ENCODE measurements around the gene ADH1B.
"Not testable (repeated sequence)": the region's sequence is repeated elsewhere in the genome, so short reads cannot be mapped to it uniquely, and the experiment has no call there.

ADH1B gene

DNA sequence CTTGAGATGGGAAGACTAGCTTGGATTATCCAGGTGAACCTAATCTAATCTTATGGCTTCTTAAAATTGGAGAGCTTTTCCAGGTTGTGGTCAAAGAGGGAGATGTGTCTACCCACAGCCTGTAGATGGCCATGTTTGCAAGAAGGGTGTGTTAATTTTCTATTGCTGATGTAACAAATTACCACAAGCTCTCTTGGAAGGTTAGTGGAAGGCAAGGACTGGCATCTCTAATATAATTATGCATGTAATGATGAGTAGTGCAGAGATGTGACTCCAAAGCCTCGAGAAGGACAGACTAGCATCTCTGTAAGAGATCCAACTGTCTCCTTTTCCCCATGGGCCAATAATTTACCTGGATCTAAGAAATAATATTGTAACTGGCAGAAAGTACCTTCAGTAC lies 3.2 kb upstream of the ADH1B start:
- DNase-seq (ENCODE audit: low spot score) = no peak

DNA sequence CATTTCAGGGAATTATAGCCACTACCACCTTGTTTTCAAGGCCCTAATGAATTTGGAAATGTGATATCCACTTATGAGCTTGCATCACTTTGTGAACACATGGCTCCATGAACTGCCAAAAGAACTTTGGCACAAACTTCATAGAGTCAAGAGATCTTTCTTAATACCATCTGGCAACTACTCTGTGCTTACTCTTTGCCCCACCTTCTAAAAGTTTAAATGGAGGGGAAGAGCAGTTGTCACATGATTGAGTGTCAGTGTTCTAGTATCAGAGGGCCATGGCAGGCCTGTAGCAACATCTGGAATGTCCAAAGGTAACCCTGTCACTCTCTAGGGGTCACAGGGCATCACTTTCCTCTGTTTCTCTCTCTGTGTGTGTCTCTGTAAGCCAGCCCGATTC lies 2.6 kb upstream of the ADH1B start:
- no peak for DNase-seq (ENCODE audit: low spot score)

DNA sequence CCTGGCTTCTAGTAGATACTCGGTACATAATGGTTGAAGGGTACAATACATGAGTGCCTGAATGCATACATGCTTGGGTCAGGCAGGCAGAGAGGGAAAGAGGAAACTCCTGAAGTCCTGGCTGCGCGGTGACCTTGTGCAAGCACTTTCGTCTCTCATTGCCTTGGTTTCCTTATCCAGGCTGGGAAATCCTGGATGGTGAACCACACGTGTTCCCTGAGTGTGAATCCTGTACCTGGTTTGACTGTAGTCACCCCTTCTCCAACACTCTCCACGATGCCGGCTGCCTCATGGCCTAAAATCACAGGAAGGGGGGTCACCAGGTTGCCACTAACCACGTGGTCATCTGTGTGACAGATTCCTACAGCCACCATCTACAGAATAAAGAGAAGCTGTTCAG lies 3.4 kb downstream of the ADH1B start:
- not testable (repeated sequence) for DNase-seq (ENCODE audit: low spot score)

DNA sequence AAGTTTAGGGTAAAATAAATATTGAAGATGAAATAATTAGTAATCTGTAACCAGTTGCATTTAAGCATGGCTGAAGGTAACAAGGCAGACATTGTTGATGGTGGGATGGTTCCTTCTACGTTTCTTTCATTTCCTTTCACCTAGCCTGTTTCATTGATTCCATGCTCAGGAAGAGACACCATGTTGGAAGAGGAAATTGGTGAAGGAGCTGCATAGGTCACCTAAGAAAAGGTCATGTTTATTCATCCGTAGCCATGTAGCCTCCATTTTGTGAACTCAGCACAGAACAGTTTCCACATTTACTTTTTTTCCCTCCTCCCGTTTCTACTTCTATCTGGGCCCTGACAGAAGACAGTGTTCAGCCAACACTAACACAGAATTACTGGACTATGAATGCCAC lies 3.8 kb downstream of the ADH1B start:
- DNase-seq (ENCODE audit: low spot score) = no peak

DNA sequence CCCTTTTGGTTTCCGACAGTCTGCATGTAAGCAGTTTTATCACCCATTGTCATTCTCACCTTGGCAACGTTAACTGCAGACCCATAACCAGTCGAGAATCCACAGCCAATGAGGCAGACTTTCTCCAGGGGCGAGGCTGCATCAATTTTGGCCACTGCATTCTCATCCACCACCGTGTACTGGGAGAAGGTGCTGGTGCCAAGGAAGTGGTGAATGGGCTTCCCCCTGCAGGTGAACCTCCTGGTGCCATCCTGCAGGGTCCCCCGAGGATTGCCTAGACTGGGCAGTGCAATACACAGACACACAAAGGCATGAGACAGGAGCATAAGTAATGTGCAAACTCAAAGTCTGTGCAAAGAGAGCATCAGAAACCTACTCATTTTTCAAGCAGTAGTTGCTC lies 5.4 kb downstream of the ADH1B start:
- no peak for DNase-seq (ENCODE audit: low spot score)

DNA sequence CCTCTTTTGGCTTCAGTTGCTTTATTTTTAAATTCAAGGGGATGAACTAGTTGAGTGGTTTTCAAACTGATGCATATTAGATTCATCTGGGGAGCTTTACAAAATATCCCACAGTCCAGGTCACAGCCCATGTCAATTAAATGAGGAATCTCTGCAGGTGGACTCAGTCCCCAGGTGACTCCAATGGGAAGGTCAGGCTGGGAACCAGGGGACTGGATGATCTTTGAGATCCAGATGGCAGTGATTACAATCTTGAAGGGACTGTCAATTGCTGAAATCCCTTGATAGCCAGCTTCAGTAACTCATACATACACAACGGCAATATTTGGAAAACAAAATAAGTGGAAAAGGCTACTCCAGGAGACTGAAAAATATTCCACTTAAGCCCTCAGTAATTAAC lies 7.0 kb downstream of the ADH1B start:
- DNase-seq (ENCODE audit: low spot score) = no peak

DNA sequence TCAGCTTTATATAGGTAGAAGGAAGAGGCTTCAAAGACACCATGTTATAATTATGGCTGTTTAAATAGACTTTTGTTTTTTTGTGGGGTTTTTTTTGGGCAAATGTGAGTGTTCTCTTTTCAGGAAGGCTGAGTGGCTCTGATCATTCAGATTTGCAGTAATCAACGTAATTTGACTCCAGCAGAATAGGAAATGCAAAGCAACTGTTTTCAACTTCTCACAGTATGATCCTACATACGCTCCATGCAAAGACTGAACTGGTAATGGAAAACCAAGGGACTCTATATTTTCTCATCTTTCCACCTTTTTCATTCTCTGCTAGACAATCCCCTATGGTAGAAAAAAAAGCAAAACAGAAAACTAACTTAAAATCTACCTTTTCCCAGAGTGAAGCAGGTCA lies 10.8 kb downstream of the ADH1B start:
- no peak for DNase-seq (ENCODE audit: low spot score)

DNA sequence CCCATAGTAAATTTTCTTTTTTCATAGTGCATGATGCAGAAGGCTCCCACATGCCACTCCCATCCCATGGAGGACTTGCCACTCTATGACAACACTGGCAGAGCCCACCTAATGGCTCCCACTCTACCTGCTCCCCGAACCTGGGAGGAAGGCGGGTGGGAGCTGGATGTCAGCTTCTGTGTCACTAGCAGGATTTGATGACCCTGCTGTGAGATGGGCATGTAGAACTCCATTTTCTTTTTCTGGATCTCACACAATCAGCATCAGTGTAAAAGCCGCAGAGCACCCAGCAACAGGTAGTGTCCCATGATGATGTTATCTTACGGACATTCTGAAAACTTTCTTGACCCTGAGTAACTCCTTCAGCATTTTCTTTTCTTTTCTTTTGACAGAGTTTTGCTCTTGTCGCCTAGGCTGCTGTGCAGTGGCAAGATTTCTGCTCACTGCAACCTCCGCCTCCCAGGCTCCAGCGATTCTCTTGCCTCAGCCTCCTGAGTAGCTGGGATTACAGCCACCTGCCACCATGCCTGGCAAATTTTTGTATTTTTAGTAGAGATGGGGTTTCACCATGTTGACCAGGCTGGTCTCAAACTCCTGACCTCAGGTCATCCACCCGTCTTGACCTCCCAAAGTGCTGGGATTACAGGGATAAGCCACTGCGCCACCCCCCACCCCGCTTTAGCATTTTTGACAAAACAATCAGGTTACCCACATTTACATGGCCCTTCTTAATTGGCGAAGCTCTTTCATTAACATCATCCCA lies 15.4 kb downstream of the ADH1B start:
- DNase-seq (ENCODE audit: low spot score) = no peak

DNA sequence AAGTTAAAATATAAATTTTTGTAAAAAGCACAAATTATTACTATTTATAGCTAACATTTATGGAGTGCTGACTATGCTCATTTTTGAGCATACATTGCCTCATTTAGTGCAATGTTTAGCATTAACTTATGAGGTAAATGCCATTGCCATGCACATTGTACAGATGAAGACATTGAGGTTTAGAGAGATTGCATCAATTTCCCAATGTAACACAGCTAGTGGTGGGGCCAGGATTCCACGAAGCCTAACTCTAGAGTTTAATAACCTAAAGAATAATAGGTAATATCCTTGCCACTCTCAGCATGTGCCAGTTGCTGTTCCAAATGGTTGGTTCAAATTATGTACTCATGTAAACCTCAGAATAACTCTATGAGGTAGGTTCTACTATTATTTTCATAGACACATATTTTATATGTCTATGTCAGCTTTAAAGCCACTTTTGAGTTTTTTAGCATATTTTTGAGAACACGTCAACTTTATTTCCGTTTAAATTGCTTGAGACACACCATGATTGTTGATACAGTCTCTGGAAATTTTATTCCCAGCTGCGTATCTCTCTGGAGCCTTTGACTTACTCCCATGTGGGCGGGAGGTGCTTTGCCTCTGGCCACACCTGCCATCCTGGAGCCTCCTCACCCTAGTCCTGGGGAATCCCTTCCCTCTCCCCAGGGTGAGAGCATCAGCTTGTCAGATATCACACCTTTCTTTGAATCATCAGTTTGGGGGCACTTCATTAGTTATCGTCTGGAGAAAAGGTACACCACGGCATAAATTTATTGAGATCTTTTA lies 19.6 kb downstream of the ADH1B start:
- no peak for DNase-seq (ENCODE audit: low spot score)

DNA sequence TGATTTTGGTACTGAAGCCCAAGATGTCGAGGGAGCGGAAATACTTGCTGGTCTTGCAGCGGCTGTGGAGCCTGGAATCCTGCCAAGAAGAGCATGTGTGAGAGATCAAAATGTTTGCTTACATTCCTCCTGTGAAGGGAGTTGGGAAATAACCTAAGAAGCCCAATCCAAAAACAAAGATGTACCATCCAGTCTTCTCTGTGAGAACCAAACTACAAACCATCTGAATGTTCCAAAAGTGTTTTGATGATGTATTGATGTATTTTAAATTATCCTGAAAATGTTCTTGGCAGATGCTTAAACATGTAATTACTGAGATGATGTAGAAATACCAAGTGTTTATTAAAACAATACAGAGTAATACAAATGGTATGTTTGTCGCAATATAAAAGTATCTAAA lies 20.3 kb downstream of the ADH1B start:
- no peak for DNase-seq (ENCODE audit: low spot score)

DNA sequence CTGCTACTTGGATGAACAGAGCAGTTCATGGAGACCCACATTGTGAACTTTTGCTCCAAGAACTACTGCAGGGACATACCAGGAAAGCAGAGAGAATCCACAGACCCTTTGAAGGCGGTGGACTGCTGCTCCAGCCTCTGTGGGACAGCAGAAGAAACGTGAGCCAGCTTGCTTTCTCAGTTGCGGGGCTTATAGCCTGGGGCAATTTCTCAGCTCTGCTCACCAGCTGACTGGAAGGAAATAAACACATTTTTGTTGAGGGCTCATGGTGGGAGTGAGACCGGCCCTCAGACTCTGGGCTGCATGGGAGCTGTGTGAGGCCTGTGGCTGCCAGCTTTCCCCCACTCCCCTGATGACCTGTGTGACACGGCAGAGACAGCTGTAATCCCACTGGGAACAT lies 27.8 kb downstream of the ADH1B start:
- DNase-seq (ENCODE audit: low spot score) = no peak

DNA sequence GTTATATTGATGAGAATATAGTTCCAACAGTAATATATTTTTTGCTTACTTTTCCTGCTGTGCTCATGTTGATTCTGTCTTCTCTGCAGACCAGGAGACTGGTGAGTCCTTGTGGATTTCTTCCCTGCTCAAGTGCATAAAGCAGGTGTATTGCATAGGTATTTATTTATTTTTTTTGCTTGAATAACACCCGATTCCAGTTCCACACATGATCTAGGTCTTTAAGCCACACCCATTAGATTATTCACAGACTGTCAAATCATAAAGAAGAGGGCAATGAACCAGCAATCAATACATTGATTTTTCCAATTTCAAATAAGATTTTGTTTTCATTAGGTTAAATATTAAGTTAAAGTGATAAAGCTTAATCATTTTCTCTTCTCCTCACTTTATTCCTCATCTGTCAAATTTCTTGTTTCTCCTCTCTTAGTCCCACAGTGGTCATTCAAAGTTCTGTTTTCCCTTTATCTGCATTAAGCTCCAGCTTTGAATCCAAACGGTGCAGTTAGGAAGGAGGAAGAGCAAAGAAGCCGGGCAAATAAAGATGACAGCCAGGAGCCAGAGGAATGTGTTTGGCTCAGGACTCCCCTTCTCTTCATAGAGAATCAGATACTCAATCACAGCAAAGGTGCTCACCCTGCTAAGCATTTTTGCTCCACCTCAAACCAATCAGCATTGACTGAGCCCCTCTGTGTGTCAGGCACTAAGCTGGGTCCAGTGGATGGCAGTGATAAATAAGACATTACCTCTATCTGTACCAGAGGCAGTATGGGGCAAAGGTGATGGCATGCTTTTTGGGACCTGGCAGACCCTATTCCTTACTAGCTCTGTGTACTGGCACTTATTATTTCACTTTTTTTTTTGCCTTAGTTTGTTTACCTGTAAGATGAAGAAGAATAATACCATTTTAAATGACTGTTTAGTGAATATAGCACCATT lies 30.1 kb downstream of the ADH1B start, which contains the start of gene ADH1A:
TSS of gene ADH1A (minus strand) at position 138 of the 939 bp plus-strand sequence. CDS start at position 67, 71 bp downstream.
- no peak for DNase-seq (ENCODE audit: low spot score)

DNA sequence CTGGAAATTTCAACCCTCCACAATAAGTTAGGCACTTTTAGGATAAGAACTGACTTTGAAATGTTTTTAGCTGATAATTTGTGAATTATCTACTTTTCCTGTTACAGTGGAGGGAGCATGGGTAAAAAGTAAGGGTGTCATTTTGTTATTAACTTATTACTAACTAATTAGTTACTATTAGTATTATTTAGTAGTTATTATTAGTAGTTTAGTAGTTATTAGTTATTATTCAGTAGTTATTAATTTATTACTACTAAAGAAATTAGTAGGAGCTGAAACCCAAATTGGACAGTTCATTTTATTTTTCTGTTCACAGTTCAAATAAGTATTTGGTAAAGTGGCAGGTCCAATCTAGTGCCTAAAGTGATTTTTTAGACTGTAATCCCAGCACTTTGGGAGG lies 35.8 kb downstream of the ADH1B start:
- no peak for DNase-seq (ENCODE audit: low spot score)

DNA sequence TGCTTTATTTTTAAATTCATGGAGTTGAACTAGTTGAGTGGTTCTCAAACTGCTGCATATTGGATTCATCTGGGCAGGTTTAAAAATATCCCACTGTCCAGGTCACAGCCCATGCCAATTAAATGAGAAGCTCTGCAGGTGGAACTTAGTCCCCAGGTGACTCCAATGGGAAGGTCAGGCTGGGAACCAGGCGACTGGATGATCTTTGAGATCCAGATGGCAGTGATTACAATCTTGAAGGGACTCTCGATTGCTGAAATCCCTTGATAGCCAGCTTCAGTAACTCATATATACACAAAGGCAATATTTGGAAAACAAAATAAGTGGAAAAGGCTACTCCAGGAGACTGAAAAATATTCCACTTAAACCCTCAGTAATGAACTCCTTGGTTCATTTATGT lies 38.5 kb downstream of the ADH1B start:
- no peak for DNase-seq (ENCODE audit: low spot score)

DNA sequence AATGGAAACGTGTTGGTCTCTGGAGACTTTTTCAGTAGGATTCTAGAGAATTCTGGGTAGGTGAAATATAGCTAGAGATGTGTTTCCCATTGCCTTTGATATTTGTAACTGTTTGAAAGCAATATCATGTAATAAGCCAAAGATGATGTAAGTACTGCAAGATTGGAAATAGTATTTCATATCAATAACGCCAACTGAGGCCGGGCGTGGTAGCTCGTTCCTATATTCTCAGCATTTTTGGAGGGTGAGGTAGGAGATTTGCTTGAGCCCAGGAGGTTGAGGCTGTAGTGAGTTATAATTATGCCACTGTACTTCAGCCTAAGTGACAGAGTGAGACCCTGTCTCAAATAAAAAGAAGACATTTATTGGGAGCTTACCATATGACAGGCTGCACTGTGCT lies 39.9 kb downstream of the ADH1B start:
- no peak for DNase-seq (ENCODE audit: low spot score)

DNA sequence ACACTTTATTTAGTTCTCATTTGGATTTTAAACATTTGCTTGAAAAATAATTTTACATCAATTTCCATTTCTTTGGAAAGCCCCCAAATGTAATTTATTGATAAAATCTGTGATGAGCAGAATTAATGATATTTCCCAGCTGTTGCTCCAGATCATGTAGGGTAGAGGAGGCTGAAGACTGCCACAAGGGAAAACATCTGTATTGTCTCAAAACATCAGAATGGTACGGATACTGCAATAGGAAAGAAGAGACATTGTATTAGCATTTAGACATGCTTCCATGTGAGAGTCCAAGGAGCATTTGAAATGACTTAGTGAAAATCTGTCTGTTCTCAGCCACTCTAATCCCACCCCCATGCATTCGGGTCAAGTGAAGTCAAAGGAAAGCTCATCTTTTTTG lies 44.8 kb downstream of the ADH1B start:
- DNase-seq (ENCODE audit: low spot score) = no peak

DNA sequence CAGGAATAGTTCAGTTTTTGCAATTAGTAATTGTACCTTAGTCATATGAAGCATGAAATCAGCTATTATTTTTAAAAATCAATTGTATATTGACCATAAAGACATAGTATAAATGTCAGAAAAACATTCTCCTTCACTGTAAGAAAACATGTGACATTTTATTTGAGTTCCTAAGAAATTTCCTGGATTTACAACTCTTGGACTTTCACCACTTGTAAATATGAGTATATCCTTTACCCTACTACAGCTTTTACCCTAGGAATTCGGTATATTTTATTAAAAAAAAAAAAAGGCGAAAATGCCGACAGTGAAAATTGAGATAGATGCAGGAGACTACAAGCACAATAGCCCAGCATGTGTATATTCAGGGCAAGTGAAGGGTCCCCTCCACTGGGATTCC lies 45.3 kb downstream of the ADH1B start:
- no peak for DNase-seq (ENCODE audit: low spot score)

DNA sequence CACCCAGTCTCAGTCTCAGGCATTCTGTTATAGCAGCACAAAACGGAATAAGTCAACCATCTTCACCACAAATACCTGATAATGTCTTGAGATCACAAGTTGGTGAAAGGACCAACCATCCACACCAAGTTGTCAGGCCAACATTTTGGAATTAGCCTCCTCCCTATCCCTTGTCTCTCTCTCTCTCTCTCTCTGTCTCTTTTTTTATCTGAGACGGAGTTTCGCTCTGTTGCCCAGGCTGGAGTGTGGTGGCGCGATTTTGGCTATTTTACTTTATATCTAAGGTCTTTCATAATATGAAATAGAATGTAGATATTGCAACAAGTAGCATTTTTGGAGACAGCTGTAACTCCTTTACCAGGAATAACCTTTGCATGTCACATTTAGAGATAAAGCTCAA lies 46.2 kb downstream of the ADH1B start:
- no peak for DNase-seq (ENCODE audit: low spot score)

DNA sequence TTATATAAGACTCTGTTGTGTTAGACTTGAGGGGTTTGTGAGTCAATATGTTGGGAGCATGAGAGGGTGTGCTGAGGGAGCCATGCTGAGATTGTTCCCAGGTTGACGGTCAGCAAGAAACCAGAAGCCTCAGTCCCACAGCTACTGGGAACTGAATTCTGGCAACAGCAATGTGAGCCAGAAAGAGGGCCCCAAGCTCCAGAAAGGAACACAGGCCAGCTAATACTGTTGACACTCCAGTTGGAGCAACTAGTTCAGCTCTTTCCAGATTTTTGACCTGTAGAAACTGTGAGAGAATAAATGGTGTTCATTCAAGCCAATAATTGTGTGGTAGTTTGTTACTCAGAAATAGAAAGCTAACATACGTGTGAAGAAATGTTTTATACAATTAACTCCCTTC lies 47.5 kb downstream of the ADH1B start:
- no peak for DNase-seq (ENCODE audit: low spot score)

DNA sequence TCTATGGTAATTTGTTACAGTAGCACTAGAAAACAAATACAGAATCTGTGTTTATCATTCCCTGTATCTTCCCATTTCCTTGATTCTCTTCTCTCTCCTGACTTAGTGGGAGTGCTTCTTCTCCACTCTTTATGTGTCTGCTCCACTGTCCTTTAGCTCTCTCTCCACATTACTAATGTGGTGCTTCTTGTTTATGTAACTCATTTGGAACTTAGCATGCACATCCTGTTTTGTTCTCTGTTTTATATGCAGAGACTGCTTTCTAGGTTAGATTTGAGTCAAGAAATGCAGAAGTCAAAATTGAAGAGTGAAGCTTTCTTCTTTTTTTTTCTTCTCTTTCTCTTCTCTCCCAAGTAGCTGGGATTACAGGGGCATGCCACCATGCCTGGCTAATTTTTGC lies 56.3 kb downstream of the ADH1B start:
- no peak for DNase-seq (ENCODE audit: low spot score)
